Measurements from ENCODE around the gene HAT1.

DNA sequence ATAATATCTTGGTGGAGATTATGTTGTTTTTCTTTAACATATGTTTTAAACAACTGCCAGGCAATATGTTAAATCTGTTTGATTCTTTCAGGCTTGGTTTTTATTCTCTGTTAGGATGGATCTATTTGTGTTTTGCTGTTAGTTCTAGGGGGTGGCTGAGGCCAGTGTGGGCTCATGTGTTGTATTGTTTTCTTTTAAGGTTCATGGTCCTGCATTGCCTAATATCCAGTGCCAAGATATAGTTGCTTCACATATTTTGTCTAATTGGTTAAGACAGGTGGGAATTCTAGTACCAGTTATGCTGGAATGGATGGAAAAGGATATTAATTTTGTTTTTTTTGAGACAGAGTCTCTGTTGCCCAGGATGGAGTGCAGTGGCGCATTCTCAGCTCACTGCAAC lies 85.1 kb downstream of the HAT1 start:
- TF ChIP-seq CTCF (IDR thresholded peaks at IDR 0.05) (no peak), POLR2A (IDR thresholded peaks at IDR 0.05) (no peak)
